HG02840 (cell line): Measurements from ENCODE around the gene ZSCAN26.
"Not testable (repeated sequence)": the region's sequence is repeated elsewhere in the genome, so short reads cannot be mapped to it uniquely, and the experiment has no call there.

Experiments used
- ATAC-seq: cut with Tn5 transposase; IDR thresholded peaks from one replicate; pipeline ENCODE4 v1.9.1; 2021; ENCODE audit warnings: mild to moderate bottlenecking, moderate library complexity, moderate number of reproducible peaks; ENCODE audit not compliant: unreplicated experiment, low FRiP score

The ZSCAN26 gene

DNA sequence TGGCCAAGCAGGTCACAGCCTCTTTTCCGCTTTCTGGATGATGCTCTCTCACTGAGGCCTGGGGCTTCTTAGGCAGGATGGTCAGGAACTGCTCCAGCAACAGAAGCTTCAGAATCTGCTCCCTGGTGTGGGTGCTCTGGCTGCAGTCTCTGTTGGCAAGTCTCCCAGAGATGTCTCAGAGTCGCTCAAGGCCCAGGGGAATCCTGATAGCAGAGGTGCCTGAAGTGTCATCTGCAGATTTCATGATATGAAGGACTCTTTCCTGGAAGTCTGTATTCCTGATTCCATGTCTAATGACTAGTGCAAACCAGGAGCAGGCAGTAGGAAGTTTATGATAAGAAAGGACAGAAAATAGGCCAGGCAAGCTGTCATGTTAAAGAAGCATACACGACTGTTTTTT lies 48.7 kb downstream of the ZSCAN26 start:
- ATAC-seq: no peak

DNA sequence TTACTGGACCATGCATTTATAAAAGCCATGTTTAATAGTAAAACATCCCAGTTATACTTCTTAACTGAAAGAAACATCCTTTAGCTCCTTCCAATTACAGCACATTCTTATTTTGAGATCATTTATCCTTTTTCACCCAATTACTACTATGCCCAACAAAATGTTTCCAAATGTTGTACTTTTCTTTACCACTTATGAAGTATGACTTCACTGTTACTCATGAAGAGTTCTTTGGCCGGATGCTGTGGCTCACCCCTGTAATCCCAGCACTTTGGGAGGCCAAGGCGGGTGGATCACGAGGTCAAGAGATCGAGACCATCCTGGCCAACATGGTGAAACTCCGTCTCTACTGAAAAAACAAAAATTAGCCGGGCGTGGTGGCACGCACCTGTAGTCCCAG lies 50.9 kb downstream of the ZSCAN26 start:
- ATAC-seq: not testable (repeated sequence)

DNA sequence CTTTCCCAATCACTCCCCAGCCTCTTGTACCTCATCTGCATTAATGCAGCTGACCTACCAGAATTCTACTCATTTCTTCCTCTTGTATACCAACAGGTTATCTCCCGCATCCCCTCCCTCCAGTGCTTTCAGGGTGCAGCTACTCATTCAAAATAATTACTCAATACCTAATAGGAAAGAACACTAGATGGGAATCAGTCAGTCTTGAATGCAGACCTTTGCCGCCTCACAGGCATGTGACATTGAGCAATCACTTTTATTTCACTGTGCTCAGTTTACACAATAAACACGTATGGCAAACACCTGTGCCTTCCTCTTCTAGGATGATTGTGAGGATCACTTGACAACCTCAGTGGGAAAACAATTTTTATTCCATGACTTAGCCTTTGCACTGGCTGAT lies 55.7 kb downstream of the ZSCAN26 start:
- ATAC-seq: no peak

DNA sequence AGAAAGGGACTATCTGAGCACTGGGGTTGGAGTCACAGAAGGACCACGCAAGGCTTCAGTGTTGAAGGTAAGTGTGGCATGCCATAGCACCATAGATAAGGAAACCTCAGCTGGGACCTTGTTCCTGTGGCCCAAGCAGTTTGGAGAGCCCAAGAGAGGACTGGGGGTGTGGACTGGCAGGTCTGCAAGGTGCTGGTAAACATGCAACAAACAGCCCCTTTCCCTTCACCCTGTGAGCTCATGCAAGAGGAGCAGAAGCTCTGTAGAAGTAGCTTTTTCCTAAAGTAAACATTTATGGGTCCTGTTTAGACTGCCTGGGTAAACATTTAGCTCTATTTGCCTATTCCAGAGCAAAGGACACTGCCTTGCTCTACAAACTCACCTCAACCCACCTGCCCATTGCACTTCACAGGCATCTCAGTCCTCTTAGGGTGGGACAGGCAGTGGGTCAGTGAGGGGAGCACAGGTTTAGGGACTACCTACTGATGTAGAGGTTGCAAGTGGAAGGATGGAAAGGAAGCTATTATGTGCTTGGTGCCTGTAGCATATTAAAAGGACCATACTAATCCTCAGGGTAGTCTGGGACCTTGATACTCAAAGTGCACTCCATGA lies 57.0 kb downstream of the ZSCAN26 start:
- ATAC-seq: no peak

DNA sequence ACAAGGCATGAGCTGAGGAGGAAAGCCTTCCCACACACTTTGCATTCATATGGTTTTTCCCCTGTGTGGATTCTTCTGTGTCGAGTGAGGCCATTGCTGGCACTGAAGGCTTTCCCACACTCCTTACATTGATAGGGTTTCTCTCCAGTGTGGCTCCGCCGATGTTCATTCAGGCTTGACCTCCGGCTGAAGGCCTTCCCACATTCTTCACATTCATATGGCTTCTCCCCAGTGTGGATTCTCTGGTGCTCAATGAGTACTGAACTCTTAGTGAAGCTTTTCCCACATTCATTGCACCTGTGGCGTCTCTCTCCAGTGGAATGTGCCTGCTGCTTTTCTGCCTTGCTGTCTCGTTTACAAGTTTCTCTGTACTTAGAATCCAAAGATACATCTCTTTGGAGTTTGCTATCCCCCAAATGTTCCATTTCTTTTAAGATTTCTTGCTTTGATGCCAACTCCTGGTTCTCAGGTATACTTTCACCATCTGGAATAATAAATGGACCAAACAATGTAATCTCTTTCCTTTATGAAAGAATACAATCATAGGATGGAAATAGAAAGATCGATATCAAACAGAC lies 59.5 kb downstream of the ZSCAN26 start:
- ATAC-seq: no peak
